Karpas-422 (cell line): ENCODE data around the gene STEAP2. TPM values are rescaled to one million over a fixed set of nuclear protein-coding genes. Genes with fewer than 3 reads are reported as not detected.

Experiments used
- DNase-seq: peaks from one replicate; pipeline ENCODE4 v3.0.0-alpha.2; 2015
- H2AFZ ChIP-seq: fragments of 200-600 bp; sonication (generic); 2 replicates; pipeline ENCODE4 v1.6.1; 2014; ENCODE audit warnings: antibody characterized with exemption, low read length, mixed read lengths
- H3K27ac ChIP-seq: fragments of 200-600 bp; sonication (generic); 2 replicates; pipeline ENCODE4 v1.5.1; 2014; ENCODE audit warnings: mild to moderate bottlenecking, low read length, moderate library complexity
- H3K27me3 ChIP-seq: fragments of 200-600 bp; sonication (generic); 2 replicates; pipeline ENCODE4 v1.6.1; 2014; ENCODE audit warnings: low read length, mixed read lengths
- H3K36me3 ChIP-seq: fragments of 200-600 bp; sonication (generic); 2 replicates; pipeline ENCODE4 v1.6.1; 2014; ENCODE audit warnings: low read length, mixed read lengths; ENCODE audit not compliant: insufficient read depth
- H3K4me1 ChIP-seq: fragments of 200-600 bp; sonication (generic); 2 replicates; pipeline ENCODE4 v1.6.1; 2014; ENCODE audit warnings: mild to moderate bottlenecking, low read length, mixed read lengths
- H3K4me2 ChIP-seq: fragments of 200-600 bp; sonication (generic); 2 replicates; pipeline ENCODE4 v1.6.1; 2014; ENCODE audit warnings: low read length, low read depth, mild to moderate bottlenecking; ENCODE audit not compliant: poor library complexity, severe bottlenecking
- H3K4me3 ChIP-seq: fragments of 200-600 bp; sonication (generic); 2 replicates; pipeline ENCODE4 v1.5.1; 2014; ENCODE audit warnings: mild to moderate bottlenecking, antibody characterized with exemption, low read length, mixed read lengths
- H3K79me2 ChIP-seq: fragments of 200-600 bp; sonication (generic); 2 replicates; pipeline ENCODE4 v1.6.1; 2014; ENCODE audit warnings: mild to moderate bottlenecking, low read length, mixed read lengths
- H3K9ac ChIP-seq: fragments of 200-600 bp; sonication (generic); 2 replicates; pipeline ENCODE4 v1.6.0; 2014; ENCODE audit warnings: low read length
- H3K9me2 ChIP-seq: fragments of 200-600 bp; sonication (generic), shearing (Covaris generic); replicated peaks from 2 replicates; pipeline ENCODE4 v1.6.0; 2014; ENCODE audit warnings: mild to moderate bottlenecking, low read length, moderate library complexity; ENCODE audit not compliant: insufficient read depth
- H3K9me3 ChIP-seq: fragments of 300-700, 200-600 bp; sonication (generic); 2 replicates; pipeline ENCODE4 v1.6.1; 2014; ENCODE audit warnings: low read length, mixed read lengths
- H4K20me1 ChIP-seq: fragments of 200-600 bp; sonication (generic); 2 replicates; pipeline ENCODE4 v1.6.1; 2014; ENCODE audit warnings: mild to moderate bottlenecking, antibody characterized with exemption, low read length, low read depth; ENCODE audit not compliant: insufficient read depth
- small RNA-seq: library from RNA; depleted of rRNA; stranded (forward); fragments of <200 nt; gene quantifications from one replicate; pipeline ENCODE3, GENCODE V24; 2014
- total RNA-seq: library from RNA; depleted of rRNA; stranded (reverse); fragments of >200 nt; shearing (Covaris generic); gene quantifications from 2 replicates; pipeline ENCODE4 v1.2.3, GENCODE V29; 2014; ENCODE audit warnings: low replicate concordance; rRNA removed

STEAP2 gene
- total RNA-seq, 1 experiment from 2014 or later = not detected

DNA sequence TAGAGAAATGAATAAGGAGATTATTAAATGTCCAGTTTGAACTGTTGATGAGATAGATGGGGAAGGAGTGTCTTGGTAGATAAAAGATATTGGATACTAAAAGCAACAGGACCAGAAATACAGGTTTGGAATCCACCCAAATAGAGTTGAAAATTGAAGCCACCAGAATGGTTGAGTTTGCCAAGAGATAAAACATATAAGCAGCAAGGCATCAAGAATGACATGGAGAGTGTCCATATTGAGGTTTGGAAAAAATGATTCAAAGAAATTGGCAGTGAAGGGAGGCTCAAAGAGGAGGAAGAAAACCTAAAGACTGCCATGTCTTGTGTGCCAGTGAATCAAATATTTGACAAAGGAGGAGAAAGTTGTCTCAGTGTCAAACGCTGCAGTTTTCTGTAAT, 57.6 kb downstream of the STEAP2 start:
- no peaks in the 10 kb centered on the region for H3K36me3 ChIP-seq
- no peaks in the 10 kb centered on the region for H3K4me1 ChIP-seq
- no peak overlapping the region for H3K4me3 ChIP-seq

DNA sequence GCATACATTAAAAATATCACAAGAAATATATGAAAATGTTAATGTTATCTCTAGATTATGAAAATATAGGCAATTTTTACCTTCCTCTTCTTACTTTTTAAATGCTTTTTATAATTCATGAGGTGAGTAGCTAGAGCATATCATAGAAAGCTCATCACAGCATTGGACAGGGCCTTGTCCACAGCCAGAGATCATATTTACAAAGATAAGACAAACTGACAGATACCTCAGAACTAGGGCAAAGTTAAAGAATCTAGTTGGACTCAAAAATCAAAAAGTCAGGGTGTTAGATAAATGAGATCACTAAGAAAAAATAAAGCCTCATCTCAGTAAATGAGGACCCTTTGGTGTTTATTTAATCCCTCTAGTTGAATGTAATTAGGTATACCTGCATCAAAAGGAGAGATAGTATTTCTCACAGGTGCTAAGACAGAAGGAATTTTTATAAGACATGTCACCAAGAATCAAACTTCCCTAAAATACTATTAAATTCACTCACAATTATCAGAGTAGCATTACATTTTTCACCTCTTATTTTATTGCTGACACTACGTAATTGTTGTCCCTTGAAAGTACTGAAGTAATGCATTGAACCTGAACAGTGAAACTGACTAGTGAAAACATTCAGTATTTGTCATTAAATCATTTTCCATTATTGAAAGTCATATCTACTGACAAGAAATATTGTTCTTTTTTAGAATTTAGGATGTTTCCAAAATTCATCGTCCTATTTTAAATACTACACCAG, 59.1 kb downstream of the STEAP2 start:
- Histone ChIP-seq H3K36me3 (no peaks in the 10 kb centered on the region), H3K27me3 (no peaks in the 10 kb centered on the region), H3K4me2 (no peak overlapping the region), H2AFZ (no peak overlapping the region), H3K9ac (no peak overlapping the region), H3K27ac (no peak overlapping the region), H3K9me3 (no peaks in the 10 kb centered on the region), H3K4me1 (no peaks in the 10 kb centered on the region), H3K4me3 (no peak overlapping the region), H3K79me2 (no peaks in the 10 kb centered on the region), H3K9me2 (no peaks in the 10 kb centered on the region), H4K20me1 (no peaks in the 10 kb centered on the region)
- no peak for DNase-seq

More for the DNA sequence above, 57.6 kb downstream of the STEAP2 start:
- no peaks in the 10 kb centered on the region for H3K9me3 ChIP-seq
- no peak overlapping the region for H3K27ac ChIP-seq
- no peaks in the 10 kb centered on the region for H3K9me2 ChIP-seq
- no peaks in the 10 kb centered on the region for H3K27me3 ChIP-seq
- H2AFZ ChIP-seq = no peak overlapping the region
- no peaks in the 10 kb centered on the region for H3K79me2 ChIP-seq
- no peak for DNase-seq
- no peak overlapping the region for H3K4me2 ChIP-seq
- H3K9ac ChIP-seq = no peak overlapping the region
- no peaks in the 10 kb centered on the region for H4K20me1 ChIP-seq

DNA sequence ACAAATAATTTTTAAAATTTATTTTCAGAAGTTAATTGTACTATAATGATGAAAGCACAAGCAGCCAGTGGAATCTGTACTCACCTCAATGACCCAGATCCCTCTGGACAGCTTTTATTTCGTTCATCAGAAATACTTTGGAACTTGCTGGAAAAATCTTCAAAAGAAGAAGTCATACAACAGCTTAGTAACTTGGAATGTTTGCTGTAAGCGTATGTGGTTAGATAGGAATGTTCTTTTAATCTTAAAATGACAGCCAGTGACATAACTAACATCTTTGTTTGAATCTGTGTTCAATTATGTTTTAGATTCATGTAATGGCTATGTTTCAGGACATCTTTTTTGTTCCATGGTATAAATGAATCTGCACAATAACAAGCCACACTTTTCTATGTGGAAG, 60.2 kb downstream of the STEAP2 start:
- Histone ChIP-seq H3K27me3 (no peaks in the 10 kb centered on the region), H3K4me2 (no peak overlapping the region), H3K79me2 (no peaks in the 10 kb centered on the region), H3K4me3 (no peak overlapping the region), H3K27ac (no peak overlapping the region), H3K9ac (no peak overlapping the region), H3K4me1 (no peaks in the 10 kb centered on the region), H3K9me3 (no peaks in the 10 kb centered on the region), H3K36me3 (no peaks in the 10 kb centered on the region), H3K9me2 (no peaks in the 10 kb centered on the region), H2AFZ (no peak overlapping the region), H4K20me1 (no peaks in the 10 kb centered on the region)
- DNase-seq = no peak

DNA sequence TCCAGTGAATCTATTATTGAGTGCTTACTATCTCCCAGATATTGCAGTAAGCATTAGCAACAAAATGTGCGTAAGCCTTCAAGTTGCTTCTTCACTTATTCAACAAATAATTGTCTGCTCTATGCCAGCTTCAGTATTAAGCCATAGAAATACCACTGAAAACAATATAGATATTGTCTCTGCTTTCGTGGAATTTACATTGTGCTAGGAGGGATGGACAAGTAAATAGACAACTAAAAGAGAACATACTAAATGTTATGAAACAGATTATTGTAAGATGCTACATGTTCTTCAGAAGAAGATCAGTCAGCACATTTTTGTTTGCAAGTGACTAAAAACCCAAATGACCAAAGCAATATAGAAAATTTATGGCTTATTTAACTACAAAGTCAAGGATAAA, 60.7 kb downstream of the STEAP2 start:
- Histone ChIP-seq H3K36me3 (no peaks in the 10 kb centered on the region), H3K4me2 (no peak overlapping the region), H3K4me3 (no peak overlapping the region), H4K20me1 (no peaks in the 10 kb centered on the region), H3K27me3 (no peaks in the 10 kb centered on the region), H3K9me2 (no peaks in the 10 kb centered on the region), H3K27ac (no peak overlapping the region), H3K79me2 (no peaks in the 10 kb centered on the region), H3K4me1 (no peaks in the 10 kb centered on the region), H2AFZ (no peak overlapping the region), H3K9me3 (no peaks in the 10 kb centered on the region), H3K9ac (no peak overlapping the region)
- DNase-seq = no peak

DNA sequence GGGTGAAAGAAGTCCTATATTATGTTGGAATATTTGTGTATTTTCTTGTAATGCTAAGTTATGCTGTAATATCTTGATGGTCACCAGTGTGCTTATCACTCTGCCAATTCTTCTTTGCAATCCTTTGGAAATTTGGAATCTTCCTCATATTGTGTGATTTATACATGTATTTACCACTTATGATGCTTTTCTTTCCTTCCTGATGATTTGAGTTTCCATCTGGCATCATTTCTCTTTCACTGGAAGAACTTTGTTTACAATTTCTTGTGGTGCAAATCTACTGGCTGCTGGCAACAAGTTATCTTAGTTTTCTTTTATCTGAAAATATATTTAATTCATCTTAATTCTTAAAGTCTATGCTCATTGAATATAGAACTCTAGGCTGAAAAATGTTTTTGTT, 62.6 kb downstream of the STEAP2 start:
- Histone ChIP-seq H3K27ac (no peak overlapping the region), H3K9me3 (no peaks in the 10 kb centered on the region), H3K4me3 (no peak overlapping the region), H4K20me1 (no peaks in the 10 kb centered on the region), H3K4me1 (no peaks in the 10 kb centered on the region), H3K4me2 (no peak overlapping the region), H2AFZ (no peak overlapping the region), H3K79me2 (no peaks in the 10 kb centered on the region), H3K9me2 (no peaks in the 10 kb centered on the region), H3K36me3 (no peaks in the 10 kb centered on the region), H3K9ac (no peak overlapping the region), H3K27me3 (no peaks in the 10 kb centered on the region)
- DNase-seq = no peak

DNA sequence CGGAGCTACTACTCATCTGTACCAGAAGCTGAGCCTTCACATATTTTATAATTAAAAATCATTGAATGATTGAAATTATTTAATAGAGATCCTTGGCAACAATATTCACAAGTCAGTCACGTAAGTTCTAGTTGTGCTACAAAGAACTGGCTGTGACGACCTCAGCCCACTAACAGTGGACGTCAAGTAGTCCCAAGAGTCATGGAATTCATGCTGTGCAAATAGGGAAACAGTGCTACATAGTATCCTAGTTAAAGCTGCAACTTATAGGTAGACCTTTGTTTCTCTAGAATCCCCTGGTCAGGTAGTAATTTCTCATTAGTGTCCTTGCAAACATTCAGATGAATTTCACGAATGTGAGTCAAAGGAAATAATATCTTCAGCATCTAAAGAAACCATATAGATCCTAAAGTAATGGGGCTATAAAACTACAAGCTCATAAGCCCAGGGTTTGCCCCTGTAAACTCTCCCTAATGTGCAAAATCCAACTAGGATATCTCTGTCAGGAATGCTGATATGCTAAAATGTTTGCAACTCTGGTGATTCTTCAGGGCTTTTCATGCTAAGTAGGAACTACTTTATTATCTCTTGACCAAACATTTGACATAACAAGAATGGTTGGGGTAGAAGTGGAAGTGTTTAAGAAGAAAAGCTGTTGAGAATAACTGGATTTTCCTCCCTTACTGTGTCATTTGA, 64.6 kb downstream of the STEAP2 start:
- Histone ChIP-seq H3K79me2 (no peaks in the 10 kb centered on the region), H3K4me3 (no peak overlapping the region), H4K20me1 (no peaks in the 10 kb centered on the region), H3K9me3 (no peaks in the 10 kb centered on the region), H2AFZ (no peak overlapping the region), H3K4me2 (no peak overlapping the region), H3K9ac (no peak overlapping the region), H3K36me3 (no peaks in the 10 kb centered on the region), H3K4me1 (no peaks in the 10 kb centered on the region), H3K27me3 (no peaks in the 10 kb centered on the region), H3K27ac (no peak overlapping the region), H3K9me2 (no peaks in the 10 kb centered on the region)
- DNase-seq = no peak

Small RNA genes lying within 50 kb of the gene (small RNA-seq; reads per million reads assigned to genes)
- gene RF00019 = not detected

Other genes with a start within 250 kb of the STEAP2 start
- not detected in 2 replicates for gene STEAP1, start 57.3 kb upstream of the STEAP2 start, total RNA-seq
- gene CFAP69, start 33.4 kb downstream of the STEAP2 start, total RNA-seq = 0.32 and 3.5 TPM in 2 replicates
- not detected in 2 replicates for gene FAM237B, start 109.6 kb downstream of the STEAP2 start, total RNA-seq
- gene GTPBP10, start 135.0 kb downstream of the STEAP2 start, total RNA-seq = 15.7 and 26.8 TPM in 2 replicates
- gene CLDN12, start 191.7 kb downstream of the STEAP2 start, total RNA-seq = 4.8 and 9.1 TPM in 2 replicates